GF-D8 (cell line): ENCODE data around the gene ACKR3.

Experiments
- DNase-seq: peaks from one replicate; lab custom pipeline; 2025; lab: John Stamatoyannopoulos, UW

ACKR3 gene

GRCh38 chr2:236587861-236588815 lies 18.5 kb downstream of the ACKR3 start:
- DNase-seq: no peak

DNA sequence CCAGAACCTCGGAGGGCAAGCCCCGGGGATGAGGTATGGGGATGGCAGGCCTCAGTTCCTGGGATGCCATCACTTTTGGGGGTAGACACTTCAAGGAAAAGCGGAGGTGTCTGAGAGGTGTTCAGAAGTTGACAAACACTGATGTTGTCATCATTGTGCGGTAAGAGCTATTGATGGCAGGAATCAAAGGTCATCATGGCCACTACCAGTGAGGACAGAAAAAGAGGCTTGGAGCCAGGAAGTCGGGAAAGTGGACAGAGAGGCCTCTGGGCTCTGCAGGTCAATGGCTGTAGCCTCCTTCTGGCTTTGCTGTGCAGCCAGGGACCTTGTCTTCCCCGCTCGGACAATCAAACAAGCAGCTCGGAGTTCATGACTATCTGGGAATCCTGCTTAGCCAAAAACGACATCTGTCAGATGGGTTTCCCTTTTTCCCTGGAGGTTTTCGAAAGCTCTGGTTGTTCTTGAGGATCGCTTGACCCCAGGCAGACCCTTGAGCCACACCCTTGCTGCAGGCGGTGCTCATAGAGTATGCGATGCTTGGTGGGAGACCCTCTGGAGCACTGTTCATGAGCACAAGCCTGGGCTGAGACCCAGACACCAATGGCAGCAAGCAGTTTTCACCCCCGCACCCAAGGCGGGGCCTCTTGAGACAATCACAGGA lies 19.4 kb downstream of the ACKR3 start:
- DNase-seq: no peak

DNA sequence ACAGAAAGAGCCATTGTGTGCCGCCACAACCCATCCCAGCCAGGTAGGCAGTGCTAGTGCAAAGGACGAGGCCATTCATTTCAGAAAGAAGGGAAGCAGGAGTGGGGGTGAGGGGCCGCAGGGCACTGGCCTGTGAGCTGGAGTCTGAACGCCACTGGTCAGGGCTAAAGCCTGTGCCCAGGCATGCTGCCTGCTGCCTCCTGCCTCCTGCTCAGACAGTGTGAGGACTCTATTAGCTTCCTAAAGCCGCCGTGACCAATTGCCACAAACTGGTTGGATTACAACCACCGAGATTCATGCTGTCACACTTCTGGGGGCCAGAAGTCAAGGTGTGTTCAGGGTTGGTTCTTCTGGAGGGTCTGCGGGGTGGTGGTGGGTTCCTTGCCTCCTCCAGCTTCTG lies 21.2 kb downstream of the ACKR3 start:
- no peak for DNase-seq

GRCh38 chr2:236592821-236593220 lies 23.2 kb downstream of the ACKR3 start:
- DNase-seq: no peak

GRCh38 chr2:236593531-236593930 lies 23.9 kb downstream of the ACKR3 start:
- DNase-seq: no peak

DNA sequence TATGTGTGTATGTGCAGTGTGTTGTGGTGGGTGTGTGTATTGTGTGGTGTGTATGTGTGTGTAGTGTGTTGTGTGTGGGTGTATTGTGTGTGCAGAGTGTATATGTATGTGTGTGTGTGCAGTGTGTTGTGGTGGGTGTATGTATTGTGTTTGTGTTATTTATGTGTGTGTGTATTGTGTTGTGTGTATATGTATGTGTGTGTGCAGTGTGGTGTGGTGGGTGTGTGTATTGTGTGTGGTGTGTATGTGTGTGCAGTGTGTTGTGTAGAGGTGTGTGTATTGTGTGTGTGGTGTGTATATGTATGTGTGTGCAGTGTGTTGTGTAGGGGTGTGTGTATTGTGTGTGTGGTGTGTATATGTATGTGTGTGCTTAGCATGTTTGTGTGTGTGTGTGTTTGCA lies 24.3 kb downstream of the ACKR3 start:
- no peak for DNase-seq

- DNase-seq: no peak
Observed at GRCh38 chr2:236597629-236598028, 28.0 kb downstream of the ACKR3 start.

GRCh38 chr2:236599059-236599458 lies 29.4 kb downstream of the ACKR3 start:
- DNase-seq: no peak

- no peak for DNase-seq
Observed at GRCh38 chr2:236600158-236600557, 30.5 kb downstream of the ACKR3 start.

- no peak for DNase-seq
Observed at GRCh38 chr2:236600892-236601291, 31.3 kb downstream of the ACKR3 start.

- DNase-seq: no peak
Observed at GRCh38 chr2:236601316-236602202, 31.9 kb downstream of the ACKR3 start.

GRCh38 chr2:236602678-236603077 lies 33.1 kb downstream of the ACKR3 start:
- DNase-seq: no peak

GRCh38 chr2:236603361-236604015 lies 33.9 kb downstream of the ACKR3 start:
- DNase-seq: no peak

DNA sequence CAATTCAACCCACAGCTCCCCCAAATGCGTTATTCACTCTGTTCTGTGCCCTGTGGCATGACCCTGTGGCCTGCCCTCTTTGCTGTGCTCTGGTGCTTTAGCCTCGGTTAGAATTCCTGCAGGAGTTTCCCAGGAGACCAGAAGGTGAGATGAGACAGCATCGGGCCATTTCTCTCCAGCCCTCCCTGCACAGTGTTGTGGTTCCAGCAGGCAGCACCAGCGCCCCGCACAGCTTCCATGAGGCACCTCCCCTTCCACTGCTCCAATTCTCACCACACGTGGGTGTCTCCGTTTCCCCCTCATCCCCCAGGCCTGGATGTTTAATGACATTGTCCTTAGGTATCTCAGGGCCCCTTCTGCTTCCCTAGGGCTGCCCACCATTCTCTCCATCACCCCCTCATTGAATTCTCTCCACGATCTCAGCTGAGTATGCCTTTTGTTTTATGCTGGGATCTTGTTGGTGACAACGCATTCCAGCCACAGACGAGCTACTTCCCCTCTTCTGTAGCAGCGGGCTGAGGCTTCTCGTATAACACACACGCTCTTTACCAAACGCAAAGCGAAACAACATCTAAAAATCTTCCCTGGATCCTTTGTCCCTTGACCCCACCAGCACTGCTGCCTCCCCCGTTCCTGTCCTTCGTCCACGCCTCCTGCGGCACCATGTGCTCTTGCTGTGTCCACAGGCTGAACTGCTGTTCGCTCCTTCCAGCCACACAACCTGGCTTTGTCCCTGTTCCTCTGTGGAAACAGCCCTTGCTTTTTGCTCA lies 35.1 kb downstream of the ACKR3 start:
- DNase-seq: no peak

- no peak for DNase-seq
Observed at GRCh38 chr2:236605345-236605734, 35.7 kb downstream of the ACKR3 start.

DNA sequence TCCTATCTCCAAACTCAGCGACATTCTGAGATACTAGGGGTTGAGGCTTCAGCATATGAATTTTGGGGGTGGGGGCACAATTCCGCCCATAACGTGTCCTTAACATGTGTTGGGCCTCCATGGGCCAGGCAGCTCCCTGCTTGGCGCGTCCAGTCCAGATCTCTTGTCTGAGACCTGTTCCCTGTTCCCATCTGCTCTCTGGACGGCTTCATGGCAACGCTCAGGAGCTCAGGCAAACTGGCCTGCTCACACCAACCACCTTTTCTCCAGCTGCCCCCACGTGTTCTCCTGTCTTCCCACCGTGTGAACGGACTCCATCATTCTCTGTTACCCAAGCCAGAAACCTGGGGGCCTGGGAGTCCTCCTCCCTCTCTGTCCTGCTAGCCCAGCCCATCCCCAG lies 36.4 kb downstream of the ACKR3 start:
- no peak for DNase-seq

- DNase-seq: no peak
Observed at GRCh38 chr2:236607471-236608187, 38.0 kb downstream of the ACKR3 start.

DNA sequence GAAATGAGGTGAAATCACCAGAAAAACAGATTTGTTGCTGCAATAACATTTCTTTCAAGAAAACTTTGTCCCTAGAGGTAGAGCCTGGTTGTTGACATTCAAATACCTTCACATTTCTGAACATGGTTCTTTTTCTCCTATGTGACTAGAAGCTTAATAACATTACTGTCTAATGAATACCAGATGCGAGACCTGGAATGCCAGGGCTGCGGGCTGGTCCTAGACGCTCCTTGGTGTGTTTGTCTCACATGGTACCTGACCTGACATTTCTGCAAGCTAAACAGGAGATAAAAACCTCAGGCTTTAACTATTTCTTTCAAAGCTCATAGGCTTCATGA lies 38.5 kb downstream of the ACKR3 start:
- DNase-seq: no peak

- DNase-seq: no peak
Observed at GRCh38 chr2:236608710-236609109, 39.1 kb downstream of the ACKR3 start.

DNA sequence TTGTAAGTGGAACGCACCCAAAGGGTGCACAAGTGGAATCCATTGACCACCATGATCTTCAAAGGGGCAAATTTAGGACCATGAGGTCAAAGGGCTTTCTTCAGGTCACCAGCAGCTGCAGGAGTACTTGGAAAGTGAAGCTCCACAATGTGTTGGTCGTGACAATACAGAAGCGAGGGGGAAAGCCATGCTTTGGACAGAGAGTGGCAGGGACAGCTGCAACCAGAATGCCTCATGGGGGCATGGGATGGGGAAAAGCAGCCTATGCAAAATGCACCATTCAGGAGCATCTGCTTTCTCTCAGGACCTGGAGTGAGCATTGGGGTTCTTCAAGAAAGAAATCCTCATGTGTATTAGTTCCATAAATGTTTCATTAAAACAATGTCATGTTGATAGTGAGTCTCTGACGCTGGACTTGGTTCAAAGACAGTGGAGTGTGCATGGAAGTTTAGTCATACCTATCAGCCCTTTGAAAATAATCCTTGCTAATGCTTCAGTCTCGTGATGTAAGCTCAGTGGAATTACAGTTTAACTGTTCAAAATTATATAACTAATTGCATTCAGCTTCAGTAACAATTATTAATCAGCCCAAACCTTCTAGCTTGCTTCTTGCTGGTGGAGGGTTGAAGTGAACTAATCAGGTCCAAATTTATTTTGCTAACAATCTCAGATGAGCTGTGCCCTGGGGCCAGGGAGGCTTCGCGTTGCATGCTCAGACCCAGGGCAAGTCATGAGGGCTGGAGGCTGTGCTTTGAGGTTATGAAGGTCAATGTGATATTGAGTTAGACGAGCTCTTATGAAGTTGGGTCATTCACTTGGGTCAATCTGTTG lies 41.6 kb downstream of the ACKR3 start:
- no peak for DNase-seq
